CD4-positive, alpha-beta T cell (primary cell): Measurements from ENCODE around the gene ELK1. TPM values are rescaled to one million over a fixed set of nuclear protein-coding genes. Genes with fewer than 3 reads are reported as not detected.
A peak's percentile ranks its signal among the peaks of the same experiment; 100 is the strongest.

Source experiments
- ATAC-seq: fragments of 200-7000 bp; cut with Tn5 transposase; one replicate; pipeline ENCODE4 v1.10.0; 2022; ENCODE audit warnings: mild to moderate bottlenecking; ENCODE audit not compliant: poor library complexity
- CTCF ChIA-PET: fragments of 350-600 bp; sonication (Branson Sonifier 250); formaldehyde crosslinking; loops from one replicate; lab custom pipeline; 2021; ENCODE audit warnings: antibody characterized with exemption, inconsistent platforms; lab: Charles Lee
- POLR2A ChIA-PET: fragments of 350-600 bp; sonication (Branson Sonifier 250); formaldehyde crosslinking; loops from one replicate; lab custom pipeline; 2021; ENCODE audit warnings: antibody characterized with exemption, inconsistent platforms; lab: Charles Lee
- DNase-seq, 14 experiments: peaks; one replicate each; pipeline ENCODE4 v3.0.0-alpha.2; 2013 to 2020; ENCODE audit warnings: mixed read lengths in 2 of 14
- H3K27ac ChIP-seq, 2 donors: one replicate each; pipeline versions ENCODE4 v1.5.1 to v1.7.0; 2013; ENCODE audit warnings: low read length in 2 of 2, low read depth in 1 of 2, mild to moderate bottlenecking in 1 of 2
- H3K27me3 ChIP-seq, 2 experiments: 1 replicate in 1 of 2; 2 replicates in 1 of 2; pipeline versions ENCODE4 v1.6.1 to v1.7.0; 2013; ENCODE audit warnings: low read length in 2 of 2, control low read depth in 1 of 2, mild to moderate bottlenecking in 1 of 2, moderate library complexity in 1 of 2; ENCODE audit not compliant: insufficient read depth in 2 of 2, control insufficient read depth in 1 of 2
- H3K36me3 ChIP-seq: one replicate; pipeline ENCODE4 v1.6.1; 2013; ENCODE audit warnings: low read length, control low read depth; ENCODE audit not compliant: insufficient read depth
- H3K4me1 ChIP-seq: one replicate; pipeline ENCODE4 v1.6.1; 2013; ENCODE audit warnings: low read length, control low read depth; ENCODE audit not compliant: insufficient read depth
- H3K4me3 ChIP-seq: one replicate; pipeline ENCODE4 v1.5.1; 2013; ENCODE audit warnings: mild to moderate bottlenecking, low read length, moderate library complexity
- H3K9me3 ChIP-seq, 2 experiments: 1 replicate in 1 of 2; 2 replicates in 1 of 2; pipeline versions ENCODE4 v1.6.1 to v1.7.0; 2013; ENCODE audit warnings: low read length in 2 of 2, mild to moderate bottlenecking in 2 of 2, control low read depth in 1 of 2, moderate library complexity in 1 of 2; ENCODE audit not compliant: control insufficient read depth in 1 of 2, insufficient read depth in 1 of 2
- H3K27ac Mint-ChIP-seq: one replicate; pipeline ENCODE4 v1.8.0; 2020; ENCODE audit warnings: mixed read lengths
- H3K27me3 Mint-ChIP-seq: one replicate; pipeline ENCODE4 v1.8.0; 2021; ENCODE audit warnings: mixed read lengths
- H3K36me3 Mint-ChIP-seq: one replicate; pipeline ENCODE4 v1.8.0; 2021; ENCODE audit warnings: low read depth, mixed read lengths
- H3K4me1 Mint-ChIP-seq: one replicate; pipeline ENCODE4 v1.8.0; 2021; ENCODE audit warnings: low read depth, mixed read lengths
- H3K4me3 Mint-ChIP-seq: one replicate; pipeline ENCODE4 v1.8.0; 2020; ENCODE audit warnings: mild to moderate bottlenecking, mixed read lengths
- H3K9me3 Mint-ChIP-seq: one replicate; pipeline ENCODE4 v1.8.0; 2020; ENCODE audit warnings: mixed read lengths
- CTCF ChIP-seq: fragments of 200-600 bp; IDR thresholded peaks from one replicate; pipeline ENCODE4 v1.8.0; 2022; ENCODE audit warnings: antibody characterized with exemption, mild to moderate bottlenecking
- intact Hi-C, 2 experiments: fragments of 100-400 bp; cut with DNase I in 1 of 2; cut with micrococcal nuclease in 1 of 2; formaldehyde crosslinking; loops; one replicate each; pipeline versions ENCODE4 v1.15.1 to v1.9.0; 2023 to 2025; cut with DNase I, micrococcal nuclease
- total RNA-seq, 174 experiments: library from RNA in 2 of 174; stranded (reverse) in 2 of 174; gene quantifications; one replicate each; pipeline ENCODE4 v1.2.3 and lab custom pipeline; 2021 to 2026

ELK1 gene
- total RNA-seq, 2 experiments from 2014 or later: 38.9 to 40.5 TPM

- Histone ChIP-seq H3K4me1 (peaks cover 24% of the 10 kb centered on the region), H3K27me3 (no peaks in the 10 kb centered on the region), H3K9me3 (no peaks in the 10 kb centered on the region), H3K4me3 (peak within 1 kb of the TSS; percentile 42), H3K36me3 (no peaks in the 10 kb centered on the region), H3K27ac (no peak within 1 kb of the TSS)
- ChIA-PET POLR2A (interaction anchor here (0.8 kb wide), 1 partner anchor 24 kb away, joined by 3 read pairs; no protein-coding TSS in a partner anchor), CTCF (no interaction called here)
- no peak for TF ChIP-seq CTCF
- Mint-ChIP-seq H3K36me3 (peaks cover 8% of the 10 kb centered on the region), H3K9me3 (no peaks in the 10 kb centered on the region), H3K27me3 (no peaks in the 10 kb centered on the region), H3K4me3 (peak within 1 kb of the TSS; percentile 61), H3K27ac (no peak within 1 kb of the TSS), H3K4me1 (peaks cover 28% of the 10 kb centered on the region)
- DNase-seq (peak; percentile 63 to 93 (median 77)), ATAC-seq (peak; percentile 80)
- intact Hi-C loops: loop anchor here in 1 of 2 experiments (5.0 kb wide), 2 partner anchors 37 to 57 kb away; partner anchors contain the start of genes ARAF and TIMP1
Measured at GRCh38 chrX:47619486-47620302, 30.7 kb downstream of the ELK1 start, which contains the start of gene SYN1. SYN1 (minus strand) TSS chrX:47619857; CDS start chrX:47619728, 129 bp downstream.

- Mint-ChIP-seq H3K27me3 (no peaks in the 10 kb centered on the region), H3K4me1 (peaks cover 25% of the 10 kb centered on the region), H3K27ac (no peak overlapping the region), H3K4me3 (peak overlapping the region; percentile 61), H3K36me3 (peaks cover 6% of the 10 kb centered on the region), H3K9me3 (no peaks in the 10 kb centered on the region)
- ChIA-PET POLR2A (no interaction called here), CTCF (no interaction called here)
- no peak overlapping the region for H3K4me3 ChIP-seq
- peaks cover 21% of the 10 kb centered on the region for H3K4me1 ChIP-seq
- H3K27me3 ChIP-seq: no peaks in the 10 kb centered on the region
- no peaks in the 10 kb centered on the region for H3K9me3 ChIP-seq
- ATAC-seq: no peak
- no peak for DNase-seq
- TF ChIP-seq CTCF: no peak
- no peak overlapping the region for H3K27ac ChIP-seq
- intact Hi-C loops: no loop called here
- H3K36me3 ChIP-seq: no peaks in the 10 kb centered on the region
Measured at GRCh38 chrX:47618923-47619485, 31.4 kb downstream of the ELK1 start.

- H3K4me3 Mint-ChIP-seq: no peak overlapping the region
- Histone ChIP-seq H3K4me1 (peaks cover 5% of the 10 kb centered on the region), H3K9me3 (no peaks in the 10 kb centered on the region), H3K27me3 (no peaks in the 10 kb centered on the region), H3K36me3 (no peaks in the 10 kb centered on the region), H3K27ac (no peak overlapping the region), H3K4me3 (no peak overlapping the region)
- H3K4me1 Mint-ChIP-seq: peaks cover 7% of the 10 kb centered on the region
- POLR2A ChIA-PET: no interaction called here
- TF ChIP-seq CTCF: no peak
- no peak for ATAC-seq
- H3K27me3 Mint-ChIP-seq: no peaks in the 10 kb centered on the region
- intact Hi-C loops: no loop called here
- CTCF ChIA-PET: interaction anchor here (1.7 kb wide), 1 partner anchor 29 kb away, joined by 3 read pairs; no protein-coding TSS in a partner anchor
- H3K9me3 Mint-ChIP-seq: no peaks in the 10 kb centered on the region
- H3K27ac Mint-ChIP-seq: no peak overlapping the region
- no peaks in the 10 kb centered on the region for H3K36me3 Mint-ChIP-seq
- DNase-seq: no peak
Measured at GRCh38 chrX:47614618-47615017, 35.7 kb downstream of the ELK1 start.
